Left lung (tissue), 10 donors: ENCODE measurements around the gene B3GAT1. TPM values are rescaled to one million over a fixed set of nuclear protein-coding genes. Genes with fewer than 3 reads are reported as not detected.

Experiments
- ATAC-seq: fragments of 200-7000 bp; cut with Tn5 transposase; one replicate; pipeline ENCODE4 v1.9.1; 2020; ENCODE audit warnings: moderate library complexity
- DNase-seq, 4 donors: peaks; one replicate each; pipeline ENCODE4 v3.0.0-alpha.2; 2013 to 2020
- H3K27ac ChIP-seq, 2 donors: fragments of 200-600 bp; sonication (generic) in 1 of 2; one replicate each; pipeline versions ENCODE4 v1.5.0 to v1.8.0; 2020 to 2021
- H3K27me3 ChIP-seq, 2 donors: fragments of 200-600 bp; sonication (generic) in 1 of 2; one replicate each; pipeline versions ENCODE4 v1.5.0 to v1.8.0; 2020 to 2021
- H3K36me3 ChIP-seq, 2 donors: fragments of 200-600 bp; sonication (generic) in 1 of 2; one replicate each; pipeline versions ENCODE4 v1.5.0 to v1.8.0; 2020 to 2021
- H3K4me1 ChIP-seq, 2 donors: fragments of 200-600 bp; one replicate each; pipeline ENCODE4 v1.8.0; 2021
- H3K4me3 ChIP-seq, 2 donors: fragments of 200-600 bp; sonication (generic) in 1 of 2; one replicate each; pipeline versions ENCODE4 v1.5.0 to v1.8.0; 2020 to 2021; ENCODE audit warnings: mild to moderate bottlenecking in 1 of 2
- H3K9me3 ChIP-seq, 2 donors: fragments of 200-600 bp; sonication (generic) in 1 of 2; one replicate each; pipeline versions ENCODE4 v1.5.0 to v1.8.0; 2020 to 2021
- CTCF ChIP-seq, 2 donors: fragments of 200-600 bp; sonication (generic) in 1 of 2; IDR thresholded peaks; one replicate each; pipeline versions ENCODE4 v1.5.0 to v1.8.0; 2021; ENCODE audit warnings: antibody characterized with exemption in 2 of 2
- intact Hi-C, 2 donors: fragments of 100-400 bp; cut with DNase I; formaldehyde crosslinking; loops; one replicate each; pipeline versions ENCODE4 v1.11.2 to v1.14.2; 2022
- polyA plus RNA-seq, 6 donors: library from polyadenylated mRNA; unstranded; fragments of 120-200 nt; gene quantifications; one replicate each; pipeline ENCODE4 v1.2.1, GENCODE V29; 2013; ENCODE audit not compliant: insufficient read length in 6 of 6
- total RNA-seq, 2 donors: library from RNA; stranded (reverse); fragmentation: NEBNext Ultra II Directional; extraction: Animal tissue kit (Norgen Biotek cat#: 25700); gene quantifications; one replicate each; pipeline ENCODE4 v1.2.1, GENCODE V29; 2021
- donor health status: DM: no; HTN: yes; CAD: no.
- donor health status: DM: no; HTN: no; CAD: no.

B3GAT1 gene
- total and polyA plus RNA-seq, 8 donors: 0.30 to 0.99 (median 0.48) TPM

DNA sequence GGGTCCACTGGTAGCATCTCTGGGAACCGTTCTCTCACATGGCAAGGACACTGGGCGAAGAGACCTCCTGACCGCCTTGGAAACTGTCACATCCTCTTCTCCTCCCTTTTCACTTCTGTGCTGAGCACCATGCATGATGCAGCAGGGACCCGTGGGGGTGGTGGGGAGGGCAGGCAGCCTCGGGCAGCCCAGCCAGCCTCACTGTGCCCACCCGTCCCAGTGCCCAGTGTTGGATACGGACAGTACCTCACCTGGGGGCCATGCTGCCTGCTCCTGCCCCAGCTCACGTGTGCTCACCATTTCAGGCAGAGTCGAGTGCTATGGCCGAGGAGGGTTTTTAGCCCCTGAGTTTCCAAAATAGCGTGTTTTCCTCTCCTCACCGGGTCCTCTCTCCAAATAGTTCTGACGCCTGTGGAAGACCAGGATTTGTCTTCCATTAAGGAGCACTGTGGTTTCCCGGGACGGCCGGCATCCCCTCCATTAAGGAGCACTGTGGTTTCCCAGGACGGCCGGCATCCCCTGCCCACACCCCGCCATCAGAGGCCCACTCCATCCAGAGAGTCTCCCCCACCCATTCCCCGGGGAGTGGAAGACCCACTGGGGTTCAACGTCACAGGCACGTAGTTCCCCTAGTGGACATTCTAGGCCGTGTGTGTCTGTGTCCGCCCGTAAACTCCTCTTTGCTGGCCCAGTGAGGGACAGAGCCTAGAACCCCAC lies 22.4 kb downstream of the B3GAT1 start:
- intact Hi-C loops: no loop called here
- no peak for TF ChIP-seq CTCF (IDR thresholded peaks at IDR 0.05)
- DNase-seq (peak in 1 of 4 donors; percentile 73), ATAC-seq (no peak)
- Histone ChIP-seq H3K27ac (no peak overlapping the region), H3K27me3 (peaks cover 0 to 66% of the 10 kb centered on the region in 2 donors), H3K9me3 (no peaks in the 10 kb centered on the region), H3K4me1 (no peaks in the 10 kb centered on the region), H3K36me3 (no peaks in the 10 kb centered on the region), H3K4me3 (no peak overlapping the region)

DNA sequence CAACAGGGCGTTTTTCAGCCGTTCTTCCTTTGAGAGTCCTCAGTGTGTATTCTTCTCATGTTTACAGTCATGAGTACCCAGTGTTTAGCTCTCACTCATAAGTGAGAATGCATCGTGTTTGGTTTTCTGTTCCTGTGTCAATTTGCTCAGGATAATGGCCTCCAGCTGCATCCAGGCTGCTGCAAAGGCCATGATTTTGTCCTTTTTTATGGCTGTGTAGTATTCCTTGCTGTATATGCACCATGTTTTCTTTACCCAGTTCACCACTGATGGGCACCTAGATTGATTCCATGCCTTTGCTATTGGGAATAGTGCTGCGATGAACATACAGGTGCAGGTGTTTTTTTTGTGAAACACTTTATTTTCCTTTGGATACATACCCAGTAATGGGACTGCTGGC lies 23.5 kb downstream of the B3GAT1 start:
- Histone ChIP-seq H3K27ac (no peak overlapping the region), H3K4me1 (no peaks in the 10 kb centered on the region), H3K27me3 (peaks cover 0 to 68% of the 10 kb centered on the region in 2 donors), H3K9me3 (no peaks in the 10 kb centered on the region), H3K4me3 (no peak overlapping the region), H3K36me3 (no peaks in the 10 kb centered on the region)
- intact Hi-C loops: no loop called here
- ATAC-seq: no peak
- TF ChIP-seq CTCF (IDR thresholded peaks at IDR 0.05): no peak
- no peak for DNase-seq

- Histone ChIP-seq H3K27ac (no peak overlapping the region), H3K36me3 (no peaks in the 10 kb centered on the region), H3K27me3 (peaks cover 0 to 68% of the 10 kb centered on the region in 2 donors), H3K4me3 (no peak overlapping the region), H3K9me3 (no peaks in the 10 kb centered on the region), H3K4me1 (no peaks in the 10 kb centered on the region)
- intact Hi-C loops: no loop called here
- DNase-seq: peak in 1 of 4 donors; percentile 74
- ATAC-seq: no peak
- TF ChIP-seq CTCF (IDR thresholded peaks at IDR 0.05): no peak
Measured at GRCh38 chr11:134387501-134387900, 24.5 kb downstream of the B3GAT1 start.

GRCh38 chr11:134386945-134387344 lies 25.1 kb downstream of the B3GAT1 start:
- Histone ChIP-seq H3K36me3 (no peaks in the 10 kb centered on the region), H3K4me3 (no peak overlapping the region), H3K27me3 (peaks cover 0 to 68% of the 10 kb centered on the region in 2 donors), H3K4me1 (no peaks in the 10 kb centered on the region), H3K9me3 (no peaks in the 10 kb centered on the region), H3K27ac (no peak overlapping the region)
- intact Hi-C loops: no loop called here
- ATAC-seq (no peak), DNase-seq (peak in 1 of 4 donors; percentile 11)
- no peak for TF ChIP-seq CTCF (IDR thresholded peaks at IDR 0.05)

GRCh38 chr11:134385774-134386565 lies 26.1 kb downstream of the B3GAT1 start:
- Histone ChIP-seq H3K9me3 (no peaks in the 10 kb centered on the region), H3K4me3 (no peak overlapping the region), H3K4me1 (no peaks in the 10 kb centered on the region), H3K27me3 (peaks cover 0 to 65% of the 10 kb centered on the region in 2 donors), H3K36me3 (no peaks in the 10 kb centered on the region), H3K27ac (no peak overlapping the region)
- intact Hi-C loops: no loop called here
- no peak for TF ChIP-seq CTCF (IDR thresholded peaks at IDR 0.05)
- DNase-seq (peak in 3 of 4 donors; percentile 25 to 68 (median 39)), ATAC-seq (no peak)
